Brain microvascular endothelial cell (primary cell): ENCODE data around the gene SLC9A3.
A peak's percentile ranks its signal among the peaks of the same experiment; 100 is the strongest.

Experiments
- DNase-seq: peaks from one replicate; pipeline ENCODE4 v3.0.0-alpha.2; 2020
- H3K27ac ChIP-seq: fragments of 250-450 bp; sonication (Bioruptor Pico); 2 replicates; pipeline ENCODE4 v1.5.1; 2020; ENCODE audit warnings: mild to moderate bottlenecking, moderate library complexity
- H3K27me3 ChIP-seq: fragments of 250-450 bp; sonication (Bioruptor Pico); replicated peaks from 2 replicates; pipeline ENCODE4 v1.5.1; 2020; ENCODE audit warnings: mild to moderate bottlenecking
- H3K36me3 ChIP-seq: fragments of 250-450 bp; sonication (Bioruptor Pico); replicated peaks from 2 replicates; pipeline ENCODE4 v1.5.1; 2020; ENCODE audit warnings: mild to moderate bottlenecking
- H3K4me3 ChIP-seq: 2 replicates; pipeline ENCODE4 v1.5.1; 2011; ENCODE audit warnings: low read depth, mild to moderate bottlenecking, control low read depth, low read length, moderate library complexity
- in situ Hi-C: cut with HindIII; loops from 2 replicates; pipeline ENCODE4 v1.10.0; 2017; ENCODE audit warnings: low sequenced_read_pairs, low pct_ligation_motif_present
- TF ChIP-seq, protein P1 (sequence below): IDR thresholded peaks from 2 replicates; pipeline ENCODE4 v1.5.1; 2011; ENCODE audit warnings: low read depth, mild to moderate bottlenecking, moderate library complexity, low read length, control low read depth, inconsistent platforms; ENCODE audit errors: missing control alignments

SLC9A3 gene

DNA sequence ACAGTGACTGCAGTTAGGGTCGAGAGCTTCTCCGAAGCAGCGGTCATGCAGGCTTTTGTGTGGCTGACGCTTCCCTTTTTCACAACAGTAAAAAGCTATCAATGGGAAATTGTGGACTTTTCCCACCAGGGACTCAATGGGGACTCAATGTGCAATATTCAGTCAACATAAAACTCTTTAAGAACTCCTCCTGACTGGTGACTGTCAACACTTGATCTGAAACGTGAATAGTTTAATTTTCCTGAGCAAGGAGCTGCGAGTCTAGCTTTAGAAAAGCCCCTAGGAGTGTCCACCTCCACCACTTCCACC, 52.5 kb downstream of the SLC9A3 start:
- Histone ChIP-seq H3K27ac (no peak overlapping the region), H3K27me3 (peaks cover 23% of the 10 kb centered on the region), H3K4me3 (peak overlapping the region; percentile 66), H3K36me3 (peaks cover 8% of the 10 kb centered on the region)
- in situ Hi-C loops = no loop called here
- TF ChIP-seq, protein P1, sequence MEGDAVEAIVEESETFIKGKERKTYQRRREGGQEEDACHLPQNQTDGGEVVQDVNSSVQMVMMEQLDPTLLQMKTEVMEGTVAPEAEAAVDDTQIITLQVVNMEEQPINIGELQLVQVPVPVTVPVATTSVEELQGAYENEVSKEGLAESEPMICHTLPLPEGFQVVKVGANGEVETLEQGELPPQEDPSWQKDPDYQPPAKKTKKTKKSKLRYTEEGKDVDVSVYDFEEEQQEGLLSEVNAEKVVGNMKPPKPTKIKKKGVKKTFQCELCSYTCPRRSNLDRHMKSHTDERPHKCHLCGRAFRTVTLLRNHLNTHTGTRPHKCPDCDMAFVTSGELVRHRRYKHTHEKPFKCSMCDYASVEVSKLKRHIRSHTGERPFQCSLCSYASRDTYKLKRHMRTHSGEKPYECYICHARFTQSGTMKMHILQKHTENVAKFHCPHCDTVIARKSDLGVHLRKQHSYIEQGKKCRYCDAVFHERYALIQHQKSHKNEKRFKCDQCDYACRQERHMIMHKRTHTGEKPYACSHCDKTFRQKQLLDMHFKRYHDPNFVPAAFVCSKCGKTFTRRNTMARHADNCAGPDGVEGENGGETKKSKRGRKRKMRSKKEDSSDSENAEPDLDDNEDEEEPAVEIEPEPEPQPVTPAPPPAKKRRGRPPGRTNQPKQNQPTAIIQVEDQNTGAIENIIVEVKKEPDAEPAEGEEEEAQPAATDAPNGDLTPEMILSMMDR = no peak
- DNase-seq = no peak

DNA sequence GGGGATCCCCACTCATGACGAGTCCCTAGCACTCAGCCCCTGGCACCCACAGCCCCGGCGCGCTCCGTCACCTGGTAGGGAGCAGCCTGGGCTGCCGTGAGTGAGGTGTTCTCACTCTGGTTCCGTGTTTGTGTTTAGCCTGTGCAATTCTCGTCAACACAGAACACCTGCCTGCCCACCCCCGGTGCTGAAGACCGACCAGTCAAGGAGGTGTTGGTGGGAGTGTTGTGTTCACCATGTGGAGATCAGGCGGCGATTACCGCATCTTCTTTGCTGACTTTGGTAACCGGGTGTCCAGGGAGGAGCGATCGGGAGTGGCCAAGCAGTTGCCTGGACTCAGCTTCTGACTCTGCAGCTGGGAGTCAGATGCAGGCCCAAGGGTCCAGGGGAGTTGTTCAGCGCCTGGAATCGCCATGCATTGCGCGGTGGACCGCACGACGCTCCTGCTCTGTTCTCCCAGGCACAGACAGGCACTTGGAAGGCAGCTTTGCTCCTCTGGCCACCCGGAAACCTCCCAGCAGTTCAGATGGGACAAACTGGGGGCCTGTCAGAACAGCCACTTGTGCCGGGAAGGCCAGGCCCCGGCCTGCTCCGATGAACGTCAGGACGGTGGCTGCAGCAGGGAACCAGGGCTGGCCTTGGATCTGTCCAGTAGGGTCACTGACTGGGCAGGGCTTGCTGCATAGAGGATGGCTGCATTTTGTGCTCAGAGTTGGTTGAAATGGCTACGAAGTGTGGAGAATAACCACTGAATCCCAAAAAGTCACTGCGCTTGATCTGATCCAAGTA, 53.1 kb downstream of the SLC9A3 start:
- Histone ChIP-seq H3K27ac (no peak overlapping the region), H3K27me3 (peaks cover 17% of the 10 kb centered on the region), H3K4me3 (no peak overlapping the region), H3K36me3 (peaks cover 10% of the 10 kb centered on the region)
- TF ChIP-seq, protein P1 = no peak
- DNase-seq = no peak
- in situ Hi-C loops = no loop called here

DNA sequence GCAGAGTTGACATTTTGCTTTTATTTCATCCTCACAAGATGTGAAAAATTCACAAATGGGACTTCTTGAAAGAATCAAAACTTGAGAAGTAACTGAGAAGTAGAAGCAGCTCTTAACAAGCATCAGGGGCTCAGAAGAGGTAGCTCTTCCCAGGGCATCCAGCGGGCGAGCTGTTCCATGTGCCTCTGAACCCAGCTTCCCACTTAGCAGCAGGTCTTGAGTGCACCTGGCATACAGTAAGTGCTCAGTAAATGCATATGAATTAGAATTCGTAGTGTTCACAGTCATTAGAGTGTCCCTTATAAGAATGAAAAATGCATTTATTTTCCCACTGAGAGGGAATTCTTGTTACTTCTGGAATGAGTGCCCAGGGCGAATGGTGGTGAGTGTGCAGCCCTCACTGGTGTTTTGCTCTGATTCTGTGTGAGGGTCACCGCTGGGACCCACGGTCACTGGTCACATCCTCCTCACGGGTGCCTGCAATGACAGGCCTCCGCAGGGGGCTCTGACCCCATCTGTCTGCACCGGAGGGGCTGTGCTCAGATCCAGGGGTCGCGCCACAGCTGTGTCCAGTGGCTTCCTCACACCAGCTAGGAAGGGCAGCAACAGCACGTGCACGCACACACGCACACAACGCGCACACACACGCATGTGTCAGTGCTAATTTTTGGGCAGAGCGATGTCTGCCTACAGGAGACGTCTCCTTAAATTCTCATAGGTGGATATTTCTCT, 54.3 kb downstream of the SLC9A3 start:
- Histone ChIP-seq H3K36me3 (peaks cover 13% of the 10 kb centered on the region), H3K4me3 (no peak overlapping the region), H3K27me3 (peaks cover 5% of the 10 kb centered on the region), H3K27ac (no peak overlapping the region)
- no peak for DNase-seq
- in situ Hi-C loops = no loop called here
- TF ChIP-seq, protein P1 = no peak

DNA sequence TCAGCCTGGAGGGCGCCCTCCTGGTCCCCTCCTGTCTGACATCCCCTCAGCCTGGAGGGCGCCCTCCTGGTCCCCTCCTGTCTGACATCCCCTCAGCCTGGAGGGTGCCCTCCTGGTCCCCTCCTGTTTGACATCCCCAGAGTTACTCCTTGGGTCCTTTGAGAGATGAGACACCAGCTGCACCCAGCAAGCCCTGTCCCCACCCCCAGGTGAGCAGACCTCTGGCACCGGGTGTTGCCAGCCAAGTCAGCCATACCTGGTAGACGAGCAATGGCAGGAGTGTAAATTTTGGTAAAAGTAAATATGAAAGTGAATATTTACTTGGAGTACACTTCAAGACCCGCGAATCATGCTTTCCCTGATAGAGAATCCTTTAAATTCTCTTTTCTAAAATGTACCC, 55.8 kb downstream of the SLC9A3 start:
- peaks cover 21% of the 10 kb centered on the region for H3K36me3 ChIP-seq
- DNase-seq = no peak
- TF ChIP-seq, protein P1 = no peak
- no peaks in the 10 kb centered on the region for H3K27me3 ChIP-seq
- H3K27ac ChIP-seq = no peak overlapping the region
- in situ Hi-C loops = no loop called here
- H3K4me3 ChIP-seq = no peak overlapping the region

DNA sequence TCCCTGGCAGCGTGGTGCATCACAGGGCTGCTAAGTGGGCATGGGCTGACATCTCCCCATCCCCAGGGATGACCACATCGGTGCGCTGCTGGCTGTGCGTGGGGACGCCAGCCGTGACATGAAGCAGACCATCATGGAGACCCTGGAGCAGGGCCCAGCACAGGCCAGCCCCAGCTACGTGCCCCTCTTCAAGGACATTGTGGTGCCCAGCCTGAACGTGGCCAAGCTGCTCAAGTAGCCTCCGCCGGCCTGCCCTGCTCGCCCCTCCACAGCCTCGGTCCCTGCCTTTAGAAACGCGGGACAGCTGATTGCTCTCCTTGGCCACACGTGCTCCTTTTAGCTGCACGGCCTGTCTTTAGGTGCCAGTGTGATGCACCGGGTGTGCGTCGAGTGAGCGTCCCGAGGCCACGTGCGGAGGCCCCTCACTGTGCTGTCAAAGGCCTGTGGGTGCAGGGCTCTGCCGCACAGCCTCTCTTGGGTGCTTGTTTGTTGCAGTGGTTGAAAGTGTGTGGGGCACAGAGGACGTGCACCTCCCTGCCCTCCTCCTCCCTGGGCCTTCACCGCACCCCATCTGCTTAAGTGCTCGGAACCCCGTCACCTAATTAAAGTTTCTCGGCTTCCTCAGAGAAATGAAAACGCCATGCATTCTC, 57.5 kb downstream of the SLC9A3 start:
- in situ Hi-C loops = no loop called here
- DNase-seq = no peak
- TF ChIP-seq, protein P1 = no peak
- Histone ChIP-seq H3K27me3 (no peaks in the 10 kb centered on the region), H3K36me3 (peaks cover 33% of the 10 kb centered on the region), H3K27ac (no peak overlapping the region), H3K4me3 (no peak overlapping the region)
